H9 (cell line): ENCODE measurements around the gene SMARCC2. TPM values are rescaled to one million over a fixed set of nuclear protein-coding genes. Genes with fewer than 3 reads are reported as not detected.

Experiments
- DNase-seq: peaks from one replicate; pipeline ENCODE4 v3.0.0-alpha.2; 2017
- H2AFZ ChIP-seq: one replicate; pipeline ENCODE4 v1.6.1; 2013; ENCODE audit warnings: mild to moderate bottlenecking, low read length, control low read depth, moderate library complexity
- H2AK5ac ChIP-seq: 2 replicates; pipeline ENCODE4 v1.6.1; 2013; ENCODE audit warnings: low read length, control low read depth, mixed read lengths; ENCODE audit not compliant: insufficient read length
- H2BK120ac ChIP-seq: one replicate; pipeline ENCODE4 v1.6.1; 2013; ENCODE audit warnings: low read depth, mild to moderate bottlenecking, low read length, control low read depth, inconsistent platforms; ENCODE audit not compliant: poor library complexity, severe bottlenecking
- H2BK12ac ChIP-seq: 2 replicates; pipeline ENCODE4 v1.6.1; 2013; ENCODE audit warnings: low read length, control low read depth, mixed read lengths, low read depth; ENCODE audit not compliant: insufficient read length
- H2BK15ac ChIP-seq: 2 replicates; pipeline ENCODE4 v1.6.1; 2013; ENCODE audit warnings: low read depth, low read length, control low read depth
- H2BK20ac ChIP-seq: one replicate; pipeline ENCODE4 v1.6.1; 2013; ENCODE audit warnings: low read depth, mild to moderate bottlenecking, low read length, control low read depth, inconsistent platforms; ENCODE audit not compliant: poor library complexity, severe bottlenecking
- H2BK5ac ChIP-seq: 2 replicates; pipeline ENCODE4 v1.6.1; 2013; ENCODE audit warnings: low read length, control low read depth, mixed read lengths; ENCODE audit not compliant: insufficient read length
- H3K14ac ChIP-seq: 2 replicates; pipeline ENCODE4 v1.6.1; 2013; ENCODE audit warnings: low read length, control low read depth; ENCODE audit not compliant: insufficient read depth
- H3K18ac ChIP-seq: 2 replicates; pipeline ENCODE4 v1.6.1; 2013; ENCODE audit warnings: low read depth, mild to moderate bottlenecking, mixed read lengths, low read length, control low read depth; ENCODE audit not compliant: insufficient read length
- H3K23ac ChIP-seq: 2 replicates; pipeline ENCODE4 v1.6.1; 2013; ENCODE audit warnings: low read length, control low read depth, mixed read lengths, low read depth; ENCODE audit not compliant: insufficient read length
- H3K23me2 ChIP-seq: 2 replicates; pipeline ENCODE4 v1.6.1; 2013; ENCODE audit warnings: low read depth, mild to moderate bottlenecking, mixed read lengths, low read length, control low read depth; ENCODE audit not compliant: insufficient read length, poor library complexity, severe bottlenecking
- H3K27ac ChIP-seq: 2 replicates; pipeline ENCODE4 v1.5.1; 2013; ENCODE audit warnings: low read length, control low read depth, mixed read lengths, low read depth; ENCODE audit not compliant: insufficient read length
- H3K27me3 ChIP-seq: 2 replicates; pipeline ENCODE4 v1.6.1; 2013; ENCODE audit warnings: low read length, control low read depth, inconsistent platforms; ENCODE audit not compliant: insufficient read depth
- H3K4ac ChIP-seq: 2 replicates; pipeline ENCODE4 v1.6.1; 2013; ENCODE audit warnings: low read depth, mild to moderate bottlenecking, control low read depth, inconsistent platforms, low read length, moderate library complexity
- H3K4me1 ChIP-seq: 2 replicates; pipeline ENCODE4 v1.6.1; 2013; ENCODE audit warnings: low read length, control low read depth, inconsistent platforms; ENCODE audit not compliant: insufficient read depth
- H3K4me2 ChIP-seq: 2 replicates; pipeline ENCODE4 v1.6.1; 2013; ENCODE audit warnings: low read length, control low read depth, mixed read lengths; ENCODE audit not compliant: insufficient read length, insufficient read depth
- H3K56ac ChIP-seq: 2 replicates; pipeline ENCODE4 v1.6.1; 2013; ENCODE audit warnings: low read depth, mild to moderate bottlenecking, mixed read lengths, low read length, control low read depth; ENCODE audit not compliant: insufficient read length
- H3K79me1 ChIP-seq: 2 replicates; pipeline ENCODE4 v1.6.1; 2013; ENCODE audit warnings: low read depth, mild to moderate bottlenecking, moderate library complexity, low read length, control low read depth, inconsistent platforms; ENCODE audit not compliant: insufficient read depth, poor library complexity, severe bottlenecking
- H3K79me2 ChIP-seq: 2 replicates; pipeline ENCODE4 v1.6.1; 2013; ENCODE audit warnings: low read length, control low read depth, inconsistent platforms; ENCODE audit not compliant: insufficient read depth
- H3K9ac ChIP-seq: 2 replicates; pipeline ENCODE4 v1.6.1; 2013; ENCODE audit warnings: low read length, control low read depth, mixed read lengths; ENCODE audit not compliant: insufficient read length; ENCODE audit errors: extremely low read depth
- H3K9me3 ChIP-seq: one replicate; pipeline ENCODE4 v1.6.1; 2013; ENCODE audit warnings: low read depth, low read length, inconsistent platforms; ENCODE audit not compliant: control insufficient read depth
- H3T11ph ChIP-seq: one replicate; pipeline ENCODE4 v1.6.1; 2013; ENCODE audit warnings: mild to moderate bottlenecking, low read length, control low read depth, inconsistent platforms
- H4K20me1 ChIP-seq: one replicate; pipeline ENCODE4 v1.6.1; 2013; ENCODE audit not compliant: control insufficient read depth, insufficient read length, insufficient read depth
- H4K5ac ChIP-seq: 2 replicates; pipeline ENCODE4 v1.6.1; 2013; ENCODE audit warnings: low read depth, mild to moderate bottlenecking, mixed read lengths, low read length, control low read depth; ENCODE audit not compliant: insufficient read length
- H4K8ac ChIP-seq: replicated peaks from 2 replicates; pipeline ENCODE4 v1.6.1; 2013; ENCODE audit warnings: low read length, control low read depth, mixed read lengths, low read depth; ENCODE audit not compliant: insufficient read length
- H4K91ac ChIP-seq: 2 replicates; pipeline ENCODE4 v1.6.1; 2013; ENCODE audit warnings: low read depth, mild to moderate bottlenecking, moderate library complexity, mixed read lengths, low read length, control low read depth; ENCODE audit not compliant: insufficient read length
- H3K27ac Mint-ChIP-seq, 3 experiments: 2 replicates in 2 of 3; 3 replicates in 1 of 3; pipeline ENCODE4 v1.8.0; 2020 to 2021; ENCODE audit warnings: mixed read lengths in 3 of 3, mild to moderate bottlenecking in 1 of 3, moderate library complexity in 1 of 3
- H3K27me3 Mint-ChIP-seq: 2 replicates; pipeline ENCODE4 v1.8.0; 2021; ENCODE audit warnings: low read depth, mild to moderate bottlenecking, moderate library complexity, mixed read lengths
- H3K36me3 Mint-ChIP-seq, 3 experiments: 2 replicates in 2 of 3; 3 replicates in 1 of 3; pipeline ENCODE4 v1.8.0; 2020 to 2021; ENCODE audit warnings: low read depth in 3 of 3, mixed read lengths in 3 of 3; ENCODE audit not compliant: insufficient read depth in 1 of 3
- H3K4me1 Mint-ChIP-seq, 2 experiments: 2 replicates each; pipeline ENCODE4 v1.8.0; 2020; ENCODE audit warnings: mixed read lengths in 2 of 2
- H3K4me3 Mint-ChIP-seq, 2 experiments: 2 replicates in 1 of 2; 3 replicates in 1 of 2; pipeline ENCODE4 v1.8.0; 2020 to 2021; ENCODE audit warnings: mild to moderate bottlenecking in 2 of 2, mixed read lengths in 2 of 2, moderate library complexity in 1 of 2
- H3K9me3 Mint-ChIP-seq, 2 experiments: 2 replicates in 1 of 2; 3 replicates in 1 of 2; pipeline ENCODE4 v1.8.0; 2020; ENCODE audit warnings: mild to moderate bottlenecking in 2 of 2, mixed read lengths in 2 of 2, moderate library complexity in 1 of 2
- CTCF ChIP-seq: fragments of 200-600 bp; sonication (generic); conservative IDR thresholded peaks from 3 replicates; pipeline ENCODE4 v1.8.0; 2021; ENCODE audit warnings: antibody characterized with exemption, mild to moderate bottlenecking
- WGBS: extraction: QIAGEN DNeasy Blood & Tissue Kit; methylation state at CpG from one replicate; pipeline ENCODE4 v1.1.7; 2013; ENCODE audit warnings: missing lambda C conversion rate, low lambda C conversion rate, mixed read lengths; ENCODE audit not compliant: insufficient read length; ENCODE audit errors: extremely low coverage; 5-methylcytosine and 5-hydroxymethylcytosine counted together
- total RNA-seq: library from RNA; stranded (reverse); gene quantifications from 2 replicates; pipeline ENCODE4 v1.2.1, GENCODE V29; 2021

SMARCC2 gene
- total RNA-seq, 1 experiment from 2014 or later, result 86.9 TPM

- H3K9me3 ChIP-seq, result no peaks in the 10 kb centered on the region
- no peak overlapping the region for H3K14ac ChIP-seq
- H2BK120ac ChIP-seq, result no peak overlapping the region
- H3K4me1 ChIP-seq, result no peaks in the 10 kb centered on the region
- H3K4me1 Mint-ChIP-seq, result no peaks in the 10 kb centered on the region
- no peak overlapping the region for H3K23ac ChIP-seq
- no peaks in the 10 kb centered on the region for H3K27me3 Mint-ChIP-seq
- H2BK20ac ChIP-seq, result no peak overlapping the region
- H3K27ac Mint-ChIP-seq, result peak overlapping the region in 1 of 3 experiments; percentile 49; a peak in 1 of 7 replicates
- H2BK15ac ChIP-seq, result no peak overlapping the region
- no peak for DNase-seq
- H2AFZ ChIP-seq, result no peak overlapping the region
- H3K4me2 ChIP-seq, result no peak overlapping the region
- H3K9ac ChIP-seq, result no peak overlapping the region
- H3K4ac ChIP-seq, result no peak overlapping the region
- H3K79me1 ChIP-seq, result no peaks in the 10 kb centered on the region
- no peaks in the 10 kb centered on the region for H3K27me3 ChIP-seq
- H2BK12ac ChIP-seq, result no peak overlapping the region
- H4K91ac ChIP-seq, result no peak overlapping the region
- TF ChIP-seq CTCF, result no peak
- no peaks in the 10 kb centered on the region for H3K23me2 ChIP-seq
- H4K20me1 ChIP-seq, result no peaks in the 10 kb centered on the region
- no peak overlapping the region for H3K56ac ChIP-seq
- H2BK5ac ChIP-seq, result no peak overlapping the region
- no peak overlapping the region for H3K27ac ChIP-seq
- no CpG with 5 or more reads among the region's 3 CpGs for WGBS
- no peak overlapping the region for H4K5ac ChIP-seq
- H3K36me3 Mint-ChIP-seq, result peaks cover 50 to 95% (median 85%) of the 10 kb centered on the region in 3 experiments; a peak in 6 of 7 replicates
- no peak overlapping the region for H3K4me3 Mint-ChIP-seq
- H4K8ac ChIP-seq, result no peak overlapping the region
- H3K9me3 Mint-ChIP-seq, result no peaks in the 10 kb centered on the region
- H3K79me2 ChIP-seq, result no peaks in the 10 kb centered on the region
- H3K18ac ChIP-seq, result no peak overlapping the region
- no peak overlapping the region for H2AK5ac ChIP-seq
- no peak overlapping the region for H3T11ph ChIP-seq
Measured at GRCh38 chr12:56178347-56178746, 10.9 kb downstream of the SMARCC2 start.
